ENCODE measurements around the gene ANP32A.

DNA sequence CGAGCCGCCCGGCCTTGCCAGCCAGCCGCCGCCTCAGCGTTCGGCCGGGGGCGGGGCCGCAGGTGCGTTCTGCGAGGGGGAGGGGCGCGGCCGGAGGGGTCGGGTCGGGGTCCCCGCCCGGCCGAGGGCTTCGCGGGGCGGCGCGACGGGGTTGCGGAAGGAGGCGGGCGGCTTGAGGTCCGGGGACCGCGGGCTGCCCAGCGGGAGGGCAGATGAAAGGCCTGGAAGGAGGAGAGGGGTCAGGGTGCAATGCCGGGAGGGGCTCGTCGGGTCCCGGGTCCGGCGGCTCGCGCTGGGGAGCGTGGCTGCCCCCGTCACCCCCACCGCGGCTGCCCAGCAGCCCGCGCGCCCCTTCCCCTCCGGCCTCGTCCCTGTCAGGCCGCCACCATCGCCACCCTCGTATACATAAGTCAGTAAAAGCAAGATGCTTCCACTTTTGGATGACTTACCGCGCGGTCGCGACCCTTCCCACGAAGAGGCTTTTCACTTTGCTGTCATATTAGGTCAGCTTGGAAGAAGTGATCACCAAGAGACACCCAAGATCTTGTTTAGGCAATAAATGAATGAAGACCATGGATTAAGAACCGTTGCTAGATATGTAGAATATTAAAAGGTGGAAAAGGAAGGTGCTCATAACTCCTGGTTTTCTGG is 620 bp upstream of the ANP32A start:
- TF ChIP-seq, protein P1, sequence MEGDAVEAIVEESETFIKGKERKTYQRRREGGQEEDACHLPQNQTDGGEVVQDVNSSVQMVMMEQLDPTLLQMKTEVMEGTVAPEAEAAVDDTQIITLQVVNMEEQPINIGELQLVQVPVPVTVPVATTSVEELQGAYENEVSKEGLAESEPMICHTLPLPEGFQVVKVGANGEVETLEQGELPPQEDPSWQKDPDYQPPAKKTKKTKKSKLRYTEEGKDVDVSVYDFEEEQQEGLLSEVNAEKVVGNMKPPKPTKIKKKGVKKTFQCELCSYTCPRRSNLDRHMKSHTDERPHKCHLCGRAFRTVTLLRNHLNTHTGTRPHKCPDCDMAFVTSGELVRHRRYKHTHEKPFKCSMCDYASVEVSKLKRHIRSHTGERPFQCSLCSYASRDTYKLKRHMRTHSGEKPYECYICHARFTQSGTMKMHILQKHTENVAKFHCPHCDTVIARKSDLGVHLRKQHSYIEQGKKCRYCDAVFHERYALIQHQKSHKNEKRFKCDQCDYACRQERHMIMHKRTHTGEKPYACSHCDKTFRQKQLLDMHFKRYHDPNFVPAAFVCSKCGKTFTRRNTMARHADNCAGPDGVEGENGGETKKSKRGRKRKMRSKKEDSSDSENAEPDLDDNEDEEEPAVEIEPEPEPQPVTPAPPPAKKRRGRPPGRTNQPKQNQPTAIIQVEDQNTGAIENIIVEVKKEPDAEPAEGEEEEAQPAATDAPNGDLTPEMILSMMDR (IDR thresholded peaks at IDR 0.05): no peak
- TF ChIP-seq POLR2AphosphoS5 (IDR thresholded peaks at IDR 0.05) (no peak), POLR2A (IDR thresholded peaks at IDR 0.05) (no peak)
